Stomach (tissue), 9 donors: ENCODE data around the gene NFATC1. TPM values are rescaled to one million over a fixed set of nuclear protein-coding genes. Genes with fewer than 3 reads are reported as not detected.
A peak's percentile ranks its signal among the peaks of the same experiment; 100 is the strongest.

Experiments used
- DNase-seq, 2 donors: peaks; one replicate each; pipeline versions ENCODE4 v3.0.0 to v3.0.0-alpha.2; 2013 to 2019
- H3K27ac ChIP-seq, 5 donors: fragments of 200-600 bp in 4 of 5; sonication (generic) in 4 of 5; one replicate each; pipeline ENCODE4 v1.5.1; 2013 to 2019; ENCODE audit warnings: mild to moderate bottlenecking in 1 of 5, moderate library complexity in 1 of 5
- H3K27me3 ChIP-seq, 3 donors: fragments of 200-600 bp; sonication (generic); one replicate each; pipeline ENCODE4 v1.5.1; 2017 to 2019; ENCODE audit warnings: mixed run types in 1 of 3
- H3K36me3 ChIP-seq, 4 donors: fragments of 200-600 bp; sonication (generic); 1 replicate in 3 of 4; 2 replicates in 1 of 4; pipeline ENCODE4 v1.5.1; 2016 to 2019
- H3K4me1 ChIP-seq, 4 donors: fragments of 200-600 bp; sonication (generic); one replicate each; pipeline ENCODE4 v1.5.1; 2016 to 2019
- H3K4me3 ChIP-seq, 4 donors: fragments of 200-600 bp; sonication (generic) in 3 of 4; one replicate each; pipeline ENCODE4 v1.5.1; 2016 to 2019; ENCODE audit warnings: mild to moderate bottlenecking in 1 of 4
- H3K9me3 ChIP-seq, 4 donors: fragments of 200-600 bp; sonication (generic); one replicate each; pipeline ENCODE4 v1.5.1; 2016 to 2019
- CTCF ChIP-seq, 7 experiments: fragments of 450-650 bp in 4 of 7; fragments of 200-600 bp in 3 of 7; sonication (generic) in 3 of 7; IDR thresholded peaks; one replicate each; pipeline ENCODE4 v1.5.1; 2016 to 2019; ENCODE audit warnings: antibody characterized with exemption in 7 of 7, control low read depth in 2 of 7, mild to moderate bottlenecking in 1 of 7
- EP300 ChIP-seq: sonication (generic); formaldehyde crosslinking; IDR thresholded peaks from one replicate; pipeline ENCODE4 v1.6.1; 2017; ENCODE audit warnings: antibody characterized with exemption
- POLR2A ChIP-seq, 4 donors: fragments of 450-650 bp; IDR thresholded peaks; one replicate each; pipeline ENCODE4 v1.6.1; 2016; ENCODE audit warnings: antibody characterized with exemption in 4 of 4, control low read depth in 2 of 4, mild to moderate bottlenecking in 1 of 4, moderate library complexity in 1 of 4
- POLR2AphosphoS5 ChIP-seq, 3 donors: sonication (generic); formaldehyde crosslinking; IDR thresholded peaks; one replicate each; pipeline ENCODE4 v1.6.1; 2016; ENCODE audit warnings: antibody characterized with exemption in 3 of 3
- WGBS, 5 donors: extraction: QIAGEN DNeasy Blood & Tissue Kit in 3 of 5; methylation state at CpG; one replicate each; pipeline versions ENCODE4 v1.1.5 to v1.1.7; 2013 to 2018; 5-methylcytosine and 5-hydroxymethylcytosine counted together
- intact Hi-C: fragments of 100-400 bp; cut with DNase I; formaldehyde crosslinking; loops from one replicate; pipeline ENCODE4 v1.15.1; 2023; ENCODE audit warnings: low total_unique reads
- polyA plus RNA-seq, 3 donors: library from polyadenylated mRNA; stranded (reverse); fragments of 200-250 nt; gene quantifications; one replicate each; pipeline ENCODE4 v1.2.3, GENCODE V29; 2013
- total RNA-seq, 5 donors: library from RNA; depleted of rRNA; stranded (reverse); fragments of >200 nt; gene quantifications; one replicate each; pipeline versions ENCODE4 v1.1.0 to v1.2.3, GENCODE V29; 2014 to 2016
- donor health status: healthy with polysubstance abuse.
- donor health status: Bipolar disorder and iron deficiency.
- donor health status: healthy.

The NFATC1 gene
- total and polyA plus RNA-seq, 8 donors: 2.6 to 14.0 (median 6.1) TPM

GRCh38 chr18:79384834-79385233 lies 10.9 kb upstream of the NFATC1 start:
- Histone ChIP-seq H3K27me3 (peaks cover 0 to 68% (median 30%) of the 10 kb centered on the region in 3 donors), H3K4me1 (peaks cover 0 to 5% (median 0%) of the 10 kb centered on the region in 4 donors), H3K27ac (no peak overlapping the region), H3K9me3 (no peaks in the 10 kb centered on the region), H3K4me3 (no peak overlapping the region), H3K36me3 (peaks cover 0 to 9% (median 0%) of the 10 kb centered on the region in 4 donors)
- WGBS, 5 donors: 57 to 76% (median 67%) methylated on average over 12 to 16 of the region's 16 CpGs
- no peak for TF ChIP-seq CTCF (IDR thresholded peaks at IDR 0.05)
- TF ChIP-seq POLR2AphosphoS5 (IDR thresholded peaks at IDR 0.05): no peak
- no peak for TF ChIP-seq EP300
- TF ChIP-seq POLR2A (IDR thresholded peaks at IDR 0.05): no peak
- intact Hi-C loops: loop anchor here (5.0 kb wide), 1 partner anchor 257 kb away; no protein-coding TSS in a partner anchor
- DNase-seq: no peak

- Histone ChIP-seq H3K4me3 (no peak overlapping the region), H3K27ac (no peak overlapping the region), H3K4me1 (peaks cover 0 to 5% (median 0%) of the 10 kb centered on the region in 4 donors), H3K27me3 (peaks cover 0 to 73% (median 30%) of the 10 kb centered on the region in 3 donors), H3K9me3 (no peaks in the 10 kb centered on the region), H3K36me3 (peaks cover 0 to 4% (median 0%) of the 10 kb centered on the region in 4 donors)
- 66 to 71% (median 69%) methylated on average over 16 to 17 of the region's 17 CpGs for WGBS, 5 donors
- DNase-seq: no peak
- no peak for TF ChIP-seq EP300
- TF ChIP-seq POLR2AphosphoS5 (IDR thresholded peaks at IDR 0.05): no peak
- no peak for TF ChIP-seq CTCF (IDR thresholded peaks at IDR 0.05)
- no peak for TF ChIP-seq POLR2A (IDR thresholded peaks at IDR 0.05)
- intact Hi-C loops: no loop called here
Observed at GRCh38 chr18:79385326-79385707, 10.4 kb upstream of the NFATC1 start.

GRCh38 chr18:79385708-79386341 lies 9.9 kb upstream of the NFATC1 start:
- 60 to 68% (median 66%) methylated on average over 18 to 21 of the region's 21 CpGs for WGBS, 5 donors
- peaks cover 0 to 5% (median 0%) of the 10 kb centered on the region in 4 donors for H3K4me1 ChIP-seq
- H3K36me3 ChIP-seq: no peaks in the 10 kb centered on the region
- TF ChIP-seq POLR2A (IDR thresholded peaks at IDR 0.05) (no peak), EP300 (no peak), CTCF (IDR thresholded peaks at IDR 0.05) (no peak), POLR2AphosphoS5 (IDR thresholded peaks at IDR 0.05) (no peak)
- no peak for DNase-seq
- intact Hi-C loops: no loop called here
- H3K4me3 ChIP-seq: no peak overlapping the region
- no peak overlapping the region for H3K27ac ChIP-seq
- no peaks in the 10 kb centered on the region for H3K9me3 ChIP-seq
- peaks cover 0 to 78% (median 30%) of the 10 kb centered on the region in 3 donors for H3K27me3 ChIP-seq

GRCh38 chr18:79386547-79386946 lies 9.2 kb upstream of the NFATC1 start:
- no peak overlapping the region for H3K4me3 ChIP-seq
- H3K4me1 ChIP-seq: peaks cover 0 to 5% (median 0%) of the 10 kb centered on the region in 4 donors
- 77 to 92% (median 88%) methylated on average over 6 to 14 of the region's 14 CpGs for WGBS, 5 donors
- peak in 1 of 2 donors; percentile 15 for DNase-seq
- no peaks in the 10 kb centered on the region for H3K36me3 ChIP-seq
- intact Hi-C loops: no loop called here
- peaks cover 0 to 84% (median 35%) of the 10 kb centered on the region in 3 donors for H3K27me3 ChIP-seq
- TF ChIP-seq POLR2A (IDR thresholded peaks at IDR 0.05) (no peak), EP300 (no peak), POLR2AphosphoS5 (IDR thresholded peaks at IDR 0.05) (no peak), CTCF (IDR thresholded peaks at IDR 0.05) (no peak)
- H3K9me3 ChIP-seq: no peaks in the 10 kb centered on the region
- H3K27ac ChIP-seq: no peak overlapping the region
